Neural cell (in vitro differentiated cells): ENCODE data around the gene RC3H2. TPM values are rescaled to one million over a fixed set of nuclear protein-coding genes. Genes with fewer than 3 reads are reported as not detected.

Experiments
- H2AFZ ChIP-seq: fragments of 200-600, 300-800 bp; sonication (generic), shearing (Covaris generic); 2 replicates; pipeline ENCODE4 v1.6.0; 2014; ENCODE audit warnings: low read depth, mild to moderate bottlenecking, antibody characterized with exemption, low read length, moderate library complexity
- H3F3A ChIP-seq: fragments of 200-600 bp; shearing (Covaris generic); 2 replicates; pipeline ENCODE4 v1.6.1; 2016; ENCODE audit warnings: mild to moderate bottlenecking, moderate library complexity, mixed read lengths, antibody characterized with exemption, low read length; ENCODE audit not compliant: insufficient read depth, poor library complexity, severe bottlenecking
- H3K27ac ChIP-seq: fragments of 200-600, 300-800 bp; sonication (generic), shearing (Covaris generic); 2 replicates; pipeline ENCODE4 v1.5.1; 2014; ENCODE audit warnings: mild to moderate bottlenecking, low read length, moderate library complexity
- H3K27me3 ChIP-seq: fragments of 300-800, 200-600 bp; sonication (generic), shearing (Covaris generic); 2 replicates; pipeline ENCODE4 v1.6.0; 2014; ENCODE audit warnings: mild to moderate bottlenecking, low read depth, low read length, moderate library complexity; ENCODE audit not compliant: insufficient read depth
- H3K36me3 ChIP-seq: fragments of 300-800, 200-600 bp; sonication (generic), shearing (Covaris generic); 2 replicates; pipeline ENCODE4 v1.5.1; 2014; ENCODE audit warnings: mild to moderate bottlenecking, antibody characterized with exemption, low read length, moderate library complexity; ENCODE audit not compliant: insufficient read depth
- H3K4me2 ChIP-seq: fragments of 300-800, 200-600 bp; sonication (generic), shearing (Covaris generic); 2 replicates; pipeline ENCODE4 v1.6.0; 2014; ENCODE audit warnings: mild to moderate bottlenecking, low read length
- H3K4me3 ChIP-seq: fragments of 300-800, 200-600 bp; sonication (generic), shearing (Covaris generic); 2 replicates; pipeline ENCODE4 v1.5.1; 2014; ENCODE audit warnings: mild to moderate bottlenecking, low read length, moderate library complexity
- H3K79me2 ChIP-seq: fragments of 200-600 bp; shearing (Covaris generic); replicated peaks from 2 replicates; pipeline ENCODE4 v1.6.0; 2014; ENCODE audit warnings: mild to moderate bottlenecking, low read length, moderate library complexity; ENCODE audit not compliant: insufficient read depth
- H3K9ac ChIP-seq: fragments of 300-800, 200-600 bp; sonication (generic), shearing (Covaris generic); 2 replicates; pipeline ENCODE4 v1.6.1; 2016; ENCODE audit warnings: mild to moderate bottlenecking, low read length, mixed read lengths
- H3K9me2 ChIP-seq: fragments of 200-600 bp; shearing (Covaris generic); 2 replicates; pipeline ENCODE4 v1.6.1; 2016; ENCODE audit warnings: mild to moderate bottlenecking, low read length, mixed read lengths; ENCODE audit not compliant: insufficient read depth
- H3K9me3 ChIP-seq: fragments of 200-600, 300-800 bp; sonication (generic), shearing (Covaris generic); 2 replicates; pipeline ENCODE4 v1.6.1; 2016; ENCODE audit warnings: mild to moderate bottlenecking, mixed run types, low read length, moderate library complexity, mixed read lengths
- H4K20me1 ChIP-seq: fragments of 200-600 bp; shearing (Covaris generic); 2 replicates; pipeline ENCODE4 v1.6.1; 2016; ENCODE audit warnings: mild to moderate bottlenecking, mixed run types; ENCODE audit not compliant: insufficient read depth
- EP300 ChIP-seq: fragments of 450-650 bp; conservative IDR thresholded peaks from 2 replicates; pipeline ENCODE4 v1.6.1; 2014; ENCODE audit warnings: antibody characterized with exemption, mild to moderate bottlenecking, moderate library complexity; ENCODE audit not compliant: poor library complexity, severe bottlenecking
- EZH2 ChIP-seq: fragments of 200-600, 300-800 bp; shearing (Covaris generic), sonication (generic); IDR thresholded peaks from 2 replicates; pipeline ENCODE4 v1.6.1; 2014; ENCODE audit warnings: antibody characterized with exemption, low read length, borderline replicate concordance, mild to moderate bottlenecking; ENCODE audit not compliant: insufficient read depth, poor library complexity, severe bottlenecking
- MXI1 ChIP-seq: fragments of 450-650 bp; conservative IDR thresholded peaks from 2 replicates; pipeline ENCODE4 v1.6.1; 2014; ENCODE audit warnings: antibody characterized with exemption, mild to moderate bottlenecking; ENCODE audit not compliant: poor library complexity, severe bottlenecking
- POLR2AphosphoS5 ChIP-seq: IDR thresholded peaks from 2 replicates; pipeline ENCODE4 v1.6.1; 2012
- RAD21 ChIP-seq: fragments of 450-650 bp; conservative IDR thresholded peaks from 2 replicates; pipeline ENCODE4 v1.6.1; 2014; ENCODE audit warnings: antibody characterized with exemption, mild to moderate bottlenecking, moderate library complexity
- SMC3 ChIP-seq: fragments of 450-650 bp; conservative IDR thresholded peaks from 2 replicates; pipeline ENCODE4 v1.6.1; 2014; ENCODE audit warnings: antibody characterized with exemption, mild to moderate bottlenecking, moderate library complexity; ENCODE audit not compliant: poor library complexity
- TAF1 ChIP-seq: IDR thresholded peaks from 2 replicates; pipeline ENCODE4 v1.6.1; 2012; ENCODE audit warnings: low read depth
- polyA plus RNA-seq: library from polyadenylated mRNA; depleted of rRNA; stranded (reverse); fragments of >200 nt; gene quantifications from 2 replicates; pipeline ENCODE4 v1.2.3, GENCODE V29; 2014
- TF ChIP-seq, protein P1 (sequence below): fragments of 450-650 bp; IDR thresholded peaks from 2 replicates; pipeline ENCODE4 v1.5.1; 2014; ENCODE audit warnings: antibody characterized with exemption, mild to moderate bottlenecking, moderate library complexity; ENCODE audit not compliant: poor library complexity, severe bottlenecking
- TF ChIP-seq, protein P2 (sequence below): IDR thresholded peaks from 2 replicates; pipeline ENCODE4 v1.6.1; 2012; ENCODE audit warnings: borderline replicate concordance

RC3H2 gene
- polyA plus RNA-seq, 1 donor from 2014 or later: 34.8 TPM

DNA sequence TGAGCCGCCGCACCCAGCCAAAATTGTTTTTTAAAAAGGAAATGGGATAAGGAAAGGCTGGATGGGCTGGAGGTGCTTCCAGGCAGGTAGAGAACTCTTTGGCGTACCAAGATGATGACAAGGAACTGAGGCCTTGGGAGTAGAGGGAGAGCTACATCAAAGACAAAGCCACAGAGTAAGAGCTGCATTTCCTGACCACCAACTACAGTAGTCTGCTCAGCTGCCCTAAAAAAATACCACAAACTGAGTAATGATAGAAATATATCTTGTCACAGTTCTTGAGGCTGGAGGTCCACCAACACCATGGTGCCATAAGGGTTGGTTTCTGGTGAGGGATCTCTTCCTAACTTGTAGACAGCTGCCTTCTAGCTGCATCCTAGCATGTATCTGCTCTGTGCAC lies 97.0 kb downstream of the RC3H2 start:
- Histone ChIP-seq H3K36me3 (no peaks in the 10 kb centered on the region), H3K9ac (no peak overlapping the region), H2AFZ (no peak overlapping the region), H3K27ac (no peak overlapping the region), H3K4me2 (no peak overlapping the region), H4K20me1 (no peaks in the 10 kb centered on the region), H3F3A (no peaks in the 10 kb centered on the region), H3K4me3 (no peak overlapping the region), H3K9me3 (no peaks in the 10 kb centered on the region), H3K27me3 (no peaks in the 10 kb centered on the region), H3K79me2 (no peaks in the 10 kb centered on the region), H3K9me2 (no peaks in the 10 kb centered on the region)
- TF ChIP-seq MXI1 (no peak), TAF1 (no peak), EZH2 (no peak), RAD21 (no peak), SMC3 (no peak), EP300 (no peak), POLR2AphosphoS5 (no peak)
- TF ChIP-seq, protein P1, sequence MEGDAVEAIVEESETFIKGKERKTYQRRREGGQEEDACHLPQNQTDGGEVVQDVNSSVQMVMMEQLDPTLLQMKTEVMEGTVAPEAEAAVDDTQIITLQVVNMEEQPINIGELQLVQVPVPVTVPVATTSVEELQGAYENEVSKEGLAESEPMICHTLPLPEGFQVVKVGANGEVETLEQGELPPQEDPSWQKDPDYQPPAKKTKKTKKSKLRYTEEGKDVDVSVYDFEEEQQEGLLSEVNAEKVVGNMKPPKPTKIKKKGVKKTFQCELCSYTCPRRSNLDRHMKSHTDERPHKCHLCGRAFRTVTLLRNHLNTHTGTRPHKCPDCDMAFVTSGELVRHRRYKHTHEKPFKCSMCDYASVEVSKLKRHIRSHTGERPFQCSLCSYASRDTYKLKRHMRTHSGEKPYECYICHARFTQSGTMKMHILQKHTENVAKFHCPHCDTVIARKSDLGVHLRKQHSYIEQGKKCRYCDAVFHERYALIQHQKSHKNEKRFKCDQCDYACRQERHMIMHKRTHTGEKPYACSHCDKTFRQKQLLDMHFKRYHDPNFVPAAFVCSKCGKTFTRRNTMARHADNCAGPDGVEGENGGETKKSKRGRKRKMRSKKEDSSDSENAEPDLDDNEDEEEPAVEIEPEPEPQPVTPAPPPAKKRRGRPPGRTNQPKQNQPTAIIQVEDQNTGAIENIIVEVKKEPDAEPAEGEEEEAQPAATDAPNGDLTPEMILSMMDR: no peak
- TF ChIP-seq, protein P2, sequence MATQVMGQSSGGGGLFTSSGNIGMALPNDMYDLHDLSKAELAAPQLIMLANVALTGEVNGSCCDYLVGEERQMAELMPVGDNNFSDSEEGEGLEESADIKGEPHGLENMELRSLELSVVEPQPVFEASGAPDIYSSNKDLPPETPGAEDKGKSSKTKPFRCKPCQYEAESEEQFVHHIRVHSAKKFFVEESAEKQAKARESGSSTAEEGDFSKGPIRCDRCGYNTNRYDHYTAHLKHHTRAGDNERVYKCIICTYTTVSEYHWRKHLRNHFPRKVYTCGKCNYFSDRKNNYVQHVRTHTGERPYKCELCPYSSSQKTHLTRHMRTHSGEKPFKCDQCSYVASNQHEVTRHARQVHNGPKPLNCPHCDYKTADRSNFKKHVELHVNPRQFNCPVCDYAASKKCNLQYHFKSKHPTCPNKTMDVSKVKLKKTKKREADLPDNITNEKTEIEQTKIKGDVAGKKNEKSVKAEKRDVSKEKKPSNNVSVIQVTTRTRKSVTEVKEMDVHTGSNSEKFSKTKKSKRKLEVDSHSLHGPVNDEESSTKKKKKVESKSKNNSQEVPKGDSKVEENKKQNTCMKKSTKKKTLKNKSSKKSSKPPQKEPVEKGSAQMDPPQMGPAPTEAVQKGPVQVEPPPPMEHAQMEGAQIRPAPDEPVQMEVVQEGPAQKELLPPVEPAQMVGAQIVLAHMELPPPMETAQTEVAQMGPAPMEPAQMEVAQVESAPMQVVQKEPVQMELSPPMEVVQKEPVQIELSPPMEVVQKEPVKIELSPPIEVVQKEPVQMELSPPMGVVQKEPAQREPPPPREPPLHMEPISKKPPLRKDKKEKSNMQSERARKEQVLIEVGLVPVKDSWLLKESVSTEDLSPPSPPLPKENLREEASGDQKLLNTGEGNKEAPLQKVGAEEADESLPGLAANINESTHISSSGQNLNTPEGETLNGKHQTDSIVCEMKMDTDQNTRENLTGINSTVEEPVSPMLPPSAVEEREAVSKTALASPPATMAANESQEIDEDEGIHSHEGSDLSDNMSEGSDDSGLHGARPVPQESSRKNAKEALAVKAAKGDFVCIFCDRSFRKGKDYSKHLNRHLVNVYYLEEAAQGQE: no peak

DNA sequence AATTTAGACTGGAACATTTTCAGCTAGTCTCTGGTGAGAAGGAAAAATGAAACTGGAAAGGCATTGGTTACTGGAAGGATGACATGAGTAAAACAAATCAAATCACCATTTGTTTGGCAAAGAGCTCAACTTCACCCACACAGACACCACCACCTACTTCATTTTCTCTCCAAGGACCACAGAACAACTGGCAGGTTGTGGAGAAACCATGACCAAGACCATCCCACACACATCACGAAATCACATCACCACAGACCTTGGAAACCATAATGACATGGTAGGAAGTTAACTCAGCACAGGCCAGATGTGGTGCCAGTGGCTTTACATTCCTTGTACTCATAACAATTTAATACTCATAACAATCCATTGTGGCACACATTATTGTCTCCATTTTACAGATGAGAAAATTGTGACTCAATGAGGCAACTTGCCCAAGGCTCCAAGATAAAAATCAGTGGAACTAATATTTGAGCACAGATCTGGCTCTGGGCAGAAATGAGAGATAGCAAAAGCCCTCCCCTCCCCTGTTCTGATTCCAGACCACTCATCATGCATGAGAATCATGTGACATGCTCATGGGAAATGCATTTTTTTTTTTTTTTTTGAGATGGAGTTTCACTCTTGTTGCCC lies 97.8 kb downstream of the RC3H2 start:
- Histone ChIP-seq H3K79me2 (no peaks in the 10 kb centered on the region), H3K9me3 (no peaks in the 10 kb centered on the region), H3K9ac (no peak overlapping the region), H4K20me1 (no peaks in the 10 kb centered on the region), H3K4me2 (no peak overlapping the region), H3F3A (no peaks in the 10 kb centered on the region), H3K9me2 (no peaks in the 10 kb centered on the region), H3K36me3 (no peaks in the 10 kb centered on the region), H2AFZ (no peak overlapping the region), H3K4me3 (no peak overlapping the region), H3K27ac (no peak overlapping the region), H3K27me3 (no peaks in the 10 kb centered on the region)
- TF ChIP-seq, protein P2: no peak
- TF ChIP-seq RAD21 (no peak), SMC3 (no peak), EP300 (no peak), EZH2 (no peak), MXI1 (no peak), TAF1 (no peak), POLR2AphosphoS5 (no peak)
- TF ChIP-seq, protein P1: no peak
